Measurements from ENCODE around the gene EME2.

The EME2 gene

DNA sequence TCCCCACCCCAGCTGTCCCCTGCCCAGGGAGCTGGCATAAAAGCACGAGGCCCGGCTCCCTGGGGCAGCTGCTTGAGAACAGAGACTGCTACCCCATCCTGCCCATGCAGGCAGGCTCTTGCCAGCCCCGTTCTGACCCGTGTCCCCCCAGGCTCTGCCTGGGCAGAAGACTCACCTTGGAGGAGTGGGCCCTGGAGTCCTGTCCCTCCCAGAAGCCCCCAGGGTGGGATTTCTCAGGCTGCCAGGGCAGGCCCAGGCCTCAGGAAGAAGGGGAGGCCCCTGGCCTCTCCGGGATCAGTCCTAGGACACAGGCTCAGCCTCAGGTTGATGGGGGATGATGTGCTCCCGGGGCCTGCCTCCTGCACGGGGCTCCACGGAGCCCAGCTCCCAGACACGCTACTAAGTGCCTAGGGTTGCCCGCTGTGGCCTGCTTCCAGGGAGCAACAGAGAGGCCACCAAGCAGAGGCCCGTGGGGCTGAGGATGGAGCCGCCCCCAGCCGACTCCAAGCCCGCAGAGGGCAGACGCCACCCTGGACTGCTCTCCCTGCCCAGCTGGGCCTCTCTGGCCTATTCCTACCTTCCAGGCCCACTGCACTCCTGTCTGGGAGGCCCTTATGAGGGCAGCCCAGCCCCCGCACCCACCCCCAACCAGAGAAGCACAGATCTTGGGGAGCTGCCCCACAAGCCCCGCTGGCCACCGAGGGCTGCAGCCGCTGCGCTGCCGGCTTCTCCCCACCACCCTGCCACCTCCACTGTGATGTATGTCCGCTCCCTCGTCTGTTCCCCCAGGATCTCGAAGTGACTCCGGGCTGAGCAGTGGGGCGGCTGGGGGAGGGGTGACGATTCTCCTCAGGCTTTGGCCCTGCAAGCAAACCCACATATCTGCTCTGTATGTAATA is 3.0 kb upstream of the EME2 start:
- no peak for DNase-seq (ENCODE audit: low read depth)
- no peak overlapping the region for H3K4me3 ChIP-seq (ENCODE audit: low read depth, low read length)
- TF ChIP-seq POLR2A (IDR thresholded peaks at IDR 0.05; ENCODE audit: extremely low read depth, insufficient read length) (no peak), MYC (IDR thresholded peaks at IDR 0.05; ENCODE audit: low read depth, low read length) (no peak)
- TF ChIP-seq, protein P1, sequence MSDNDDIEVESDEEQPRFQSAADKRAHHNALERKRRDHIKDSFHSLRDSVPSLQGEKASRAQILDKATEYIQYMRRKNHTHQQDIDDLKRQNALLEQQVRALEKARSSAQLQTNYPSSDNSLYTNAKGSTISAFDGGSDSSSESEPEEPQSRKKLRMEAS (IDR thresholded peaks at IDR 0.05; ENCODE audit: low read depth, low read length) = no peak
- TF ChIP-seq, protein P2, sequence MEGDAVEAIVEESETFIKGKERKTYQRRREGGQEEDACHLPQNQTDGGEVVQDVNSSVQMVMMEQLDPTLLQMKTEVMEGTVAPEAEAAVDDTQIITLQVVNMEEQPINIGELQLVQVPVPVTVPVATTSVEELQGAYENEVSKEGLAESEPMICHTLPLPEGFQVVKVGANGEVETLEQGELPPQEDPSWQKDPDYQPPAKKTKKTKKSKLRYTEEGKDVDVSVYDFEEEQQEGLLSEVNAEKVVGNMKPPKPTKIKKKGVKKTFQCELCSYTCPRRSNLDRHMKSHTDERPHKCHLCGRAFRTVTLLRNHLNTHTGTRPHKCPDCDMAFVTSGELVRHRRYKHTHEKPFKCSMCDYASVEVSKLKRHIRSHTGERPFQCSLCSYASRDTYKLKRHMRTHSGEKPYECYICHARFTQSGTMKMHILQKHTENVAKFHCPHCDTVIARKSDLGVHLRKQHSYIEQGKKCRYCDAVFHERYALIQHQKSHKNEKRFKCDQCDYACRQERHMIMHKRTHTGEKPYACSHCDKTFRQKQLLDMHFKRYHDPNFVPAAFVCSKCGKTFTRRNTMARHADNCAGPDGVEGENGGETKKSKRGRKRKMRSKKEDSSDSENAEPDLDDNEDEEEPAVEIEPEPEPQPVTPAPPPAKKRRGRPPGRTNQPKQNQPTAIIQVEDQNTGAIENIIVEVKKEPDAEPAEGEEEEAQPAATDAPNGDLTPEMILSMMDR (IDR thresholded peaks at IDR 0.05; ENCODE audit: low read depth, low read length) = no peak

DNA sequence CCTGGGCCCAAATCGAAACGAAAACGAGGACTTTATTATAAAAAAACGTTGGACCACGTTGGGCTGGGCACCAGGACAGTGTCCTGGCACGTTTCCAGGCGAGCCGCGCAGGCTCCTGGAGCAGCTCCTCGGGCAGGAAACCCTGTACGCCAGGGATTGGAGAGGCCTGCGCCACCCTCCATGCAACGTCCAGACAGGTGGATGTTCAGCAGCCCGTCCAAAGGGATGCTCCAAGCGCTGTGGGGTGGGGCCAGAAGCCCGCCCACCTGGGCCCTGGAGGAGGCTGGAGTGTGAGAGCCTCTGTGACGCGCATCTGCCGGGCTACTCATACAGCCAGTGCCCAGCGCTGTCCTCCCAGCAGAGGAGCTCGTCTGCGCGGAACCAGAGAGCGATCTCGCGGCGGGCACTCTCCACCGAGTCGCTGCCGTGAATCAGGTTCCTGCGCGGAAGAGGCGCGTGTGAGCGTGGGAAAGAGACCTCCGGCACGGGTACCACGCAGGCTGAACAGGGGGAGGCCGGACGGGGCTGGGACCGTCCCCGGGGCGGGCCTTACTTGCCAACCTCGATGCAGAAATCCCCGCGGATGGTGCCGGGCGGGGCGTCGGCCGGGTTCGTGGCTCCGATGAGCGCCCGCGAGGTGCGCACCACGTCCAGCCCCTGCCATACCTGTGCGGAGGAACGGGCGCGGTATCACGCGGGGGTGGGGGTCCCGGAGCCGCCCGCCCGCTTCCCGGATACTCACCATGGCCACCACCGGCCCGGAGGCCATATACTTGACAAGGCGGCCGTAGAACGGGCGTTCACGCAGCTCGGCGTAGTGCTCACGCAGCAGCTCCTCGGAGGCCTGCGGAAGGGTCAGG is 2.1 kb upstream of the EME2 start:
- peak overlapping the region; percentile 32 for H3K4me3 ChIP-seq (ENCODE audit: low read depth, low read length)
- TF ChIP-seq, protein P2 (IDR thresholded peaks at IDR 0.05; ENCODE audit: low read depth, low read length) = no peak
- TF ChIP-seq, protein P1 (IDR thresholded peaks at IDR 0.05; ENCODE audit: low read depth, low read length) = no peak
- TF ChIP-seq MYC (IDR thresholded peaks at IDR 0.05; ENCODE audit: low read depth, low read length) (no peak), POLR2A (IDR thresholded peaks at IDR 0.05; ENCODE audit: extremely low read depth, insufficient read length) (no peak)
- DNase-seq (ENCODE audit: low read depth) = no peak

DNA sequence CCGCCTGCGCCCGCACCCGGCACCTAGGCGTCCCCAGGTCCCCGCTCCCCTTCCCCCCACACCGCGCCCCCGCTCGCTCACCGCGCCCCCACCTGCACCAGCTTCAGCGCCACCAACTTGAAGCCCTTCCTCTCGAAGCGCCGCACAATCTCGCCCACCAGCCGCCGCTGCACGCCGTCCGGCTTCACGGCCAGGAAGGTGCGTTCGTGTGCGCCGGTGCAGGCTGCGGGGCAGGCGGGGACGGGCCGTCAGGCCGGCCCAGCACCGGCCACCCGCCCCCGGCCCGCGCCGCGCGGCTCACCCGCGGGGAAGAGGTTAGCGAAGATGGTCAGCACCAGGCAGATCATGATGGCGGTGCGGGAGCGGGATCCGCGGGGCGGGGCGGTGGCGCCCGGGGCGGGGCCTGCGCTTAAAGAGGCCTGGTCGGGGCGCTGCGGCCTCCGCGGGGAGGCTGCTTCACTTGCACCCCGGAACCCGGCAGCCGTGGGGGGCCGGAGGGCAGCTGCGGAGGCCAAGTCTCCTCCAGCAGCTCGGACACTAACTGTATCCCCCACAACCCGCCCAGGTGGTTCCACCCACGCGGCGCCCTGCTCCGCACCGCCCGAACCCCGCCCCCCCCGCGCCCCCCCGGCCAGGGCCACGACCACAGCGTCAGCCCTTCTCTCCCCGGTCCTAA is 1.3 kb upstream of the EME2 start, which contains the start of gene NME3:
Gene NME3, minus strand, starts transcription at position 356 of the 676 bp plus-strand sequence. Its CDS starts 9 bp downstream, at position 347.
- peak; percentile 73 for DNase-seq (ENCODE audit: low read depth)
- peak within 1 kb of the TSS; percentile 85 for H3K4me3 ChIP-seq (ENCODE audit: low read depth, low read length)
- TF ChIP-seq, protein P2 (IDR thresholded peaks at IDR 0.05; ENCODE audit: low read depth, low read length) = no peak

DNA sequence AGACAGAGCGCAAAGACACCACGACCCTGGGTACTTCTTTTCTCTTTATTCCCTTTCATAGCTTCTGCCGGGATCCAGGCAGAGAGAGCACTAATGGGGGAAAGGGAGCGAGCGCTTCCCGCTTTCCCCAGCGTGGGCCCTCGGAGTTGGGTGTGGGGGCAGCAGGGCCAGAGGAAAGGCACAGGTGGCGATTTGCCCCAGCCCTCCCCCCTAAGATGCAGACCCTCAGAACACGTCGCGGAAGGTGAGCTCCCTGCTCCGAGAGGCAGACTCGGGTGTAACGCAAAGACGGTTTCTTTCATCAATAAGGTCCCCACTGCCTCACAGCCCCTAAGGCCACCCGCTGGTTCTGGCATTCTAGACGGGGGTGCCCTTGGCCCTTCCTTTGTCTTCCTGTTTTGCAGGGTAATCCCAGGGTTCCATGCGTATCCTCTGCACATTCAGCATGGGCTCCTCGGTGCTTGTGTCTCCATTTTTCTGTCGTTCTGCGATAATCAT is 697 bp upstream of the EME2 start:
- peak overlapping the region; percentile 85 for H3K4me3 ChIP-seq (ENCODE audit: low read depth, low read length)
- no peak for DNase-seq (ENCODE audit: low read depth)
- TF ChIP-seq, protein P2 (IDR thresholded peaks at IDR 0.05; ENCODE audit: low read depth, low read length) = no peak
- TF ChIP-seq MYC (IDR thresholded peaks at IDR 0.05; ENCODE audit: low read depth, low read length) = no peak
- TF ChIP-seq POLR2A (IDR thresholded peaks at IDR 0.05; ENCODE audit: extremely low read depth, insufficient read length) = no peak
- TF ChIP-seq, protein P1 (IDR thresholded peaks at IDR 0.05; ENCODE audit: low read depth, low read length) = no peak

DNA sequence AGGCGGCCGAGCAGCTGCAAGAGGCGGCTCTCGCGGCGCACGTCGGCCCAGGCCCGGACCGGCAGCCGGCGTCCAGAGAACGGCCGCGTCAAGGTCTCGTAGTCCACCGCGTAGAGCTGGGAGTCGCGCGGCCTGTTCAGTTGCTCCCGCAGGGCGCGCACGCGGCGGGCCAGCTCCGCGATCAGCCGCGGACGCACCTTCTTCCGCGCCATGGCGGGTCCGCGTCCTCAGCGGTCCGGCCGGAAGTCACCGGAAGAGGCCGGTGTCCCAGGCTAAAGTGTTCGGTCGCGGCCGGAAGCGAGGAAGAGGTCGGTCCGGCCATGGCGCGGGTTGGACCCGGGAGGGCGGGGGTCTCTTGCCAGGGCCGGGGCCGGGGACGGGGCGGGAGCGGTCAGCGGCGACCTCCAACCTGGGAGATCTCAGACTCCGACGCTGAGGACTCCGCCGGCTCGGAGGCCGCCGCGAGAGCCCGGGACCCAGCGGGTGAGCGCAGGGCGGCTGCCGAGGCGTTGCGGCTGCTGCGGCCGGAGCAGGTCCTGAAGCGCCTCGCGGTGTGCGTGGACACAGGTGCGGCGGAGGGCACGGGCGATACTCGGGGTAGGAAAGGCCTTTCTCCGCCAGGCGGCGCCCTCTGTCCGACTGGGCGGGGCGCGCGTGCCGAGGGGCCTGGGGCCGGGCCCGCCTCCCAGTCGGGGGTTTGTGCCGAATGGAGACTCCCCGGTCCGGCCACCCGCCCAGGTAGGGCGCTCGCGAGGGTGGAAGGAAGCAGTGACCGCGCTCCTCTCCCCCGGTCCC is 495 bp downstream of the EME2 start, which contains the start of gene MRPS34:
Gene MRPS34, minus strand, starts transcription at position 227 of the 795 bp plus-strand sequence. Its CDS starts 15 bp downstream, at position 212.
- TF ChIP-seq, protein P2 (IDR thresholded peaks at IDR 0.05; ENCODE audit: low read depth, low read length) = peak; percentile 46
- TF ChIP-seq MYC (IDR thresholded peaks at IDR 0.05; ENCODE audit: low read depth, low read length) (peak; percentile 81), POLR2A (IDR thresholded peaks at IDR 0.05; ENCODE audit: extremely low read depth, insufficient read length) (peak; percentile 76)
- TF ChIP-seq, protein P1 (IDR thresholded peaks at IDR 0.05; ENCODE audit: low read depth, low read length) = peak; percentile 77
- DNase-seq (ENCODE audit: low read depth) = peak; percentile 86
- peak within 1 kb of the TSS; percentile 85 for H3K4me3 ChIP-seq (ENCODE audit: low read depth, low read length)

All from NB4 (cell line).